Panc1 (cell line): ENCODE measurements around the gene FEN1. TPM values are rescaled to one million over a fixed set of nuclear protein-coding genes. Genes with fewer than 3 reads are reported as not detected.

ENCODE experiments used
- ATAC-seq: fragments of 200-7000 bp; cut with Tn5 transposase; 2 replicates; pipeline ENCODE4 v1.9.1; 2020; ENCODE audit warnings: mild to moderate bottlenecking, moderate library complexity
- BruUV-seq: library from RNA; stranded (reverse); fragments of 400-500 nt; replicated peaks from 2 replicates; lab custom pipeline; 2021; lab: Mats Ljungman, UMichigan
- CTCF ChIA-PET: fragments of 300-600 bp; sonication (Branson Sonifier 250); formaldehyde crosslinking; loops from one replicate; lab custom pipeline; 2022; ENCODE audit warnings: antibody characterized with exemption; lab: Charles Lee
- POLR2A ChIA-PET: fragments of 300-600 bp; sonication (Branson Sonifier 250); formaldehyde crosslinking; loops from one replicate; lab custom pipeline; 2022; ENCODE audit warnings: antibody characterized with exemption; lab: Charles Lee
- DNase-seq: peaks from one replicate; pipeline ENCODE4 v3.0.0-alpha.2; 2010; ENCODE audit warnings: low read depth, low spot score
- H3K27ac ChIP-seq: 2 replicates; pipeline ENCODE4 v1.5.1; 2011; ENCODE audit warnings: mild to moderate bottlenecking, low read length, inconsistent platforms
- H3K27me3 ChIP-seq: fragments of 200-500 bp; sonication (Bioruptor generic); 2 replicates; pipeline ENCODE4 v1.6.0; 2014; ENCODE audit warnings: low read length, inconsistent platforms; ENCODE audit not compliant: control insufficient read depth, insufficient read depth
- H3K36me3 ChIP-seq: fragments of 200-500 bp; sonication (Bioruptor generic); 2 replicates; pipeline ENCODE4 v1.5.1; 2014; ENCODE audit warnings: inconsistent platforms, mild to moderate bottlenecking, low read length, moderate library complexity; ENCODE audit not compliant: control insufficient read depth, insufficient read depth
- H3K4me1 ChIP-seq: 2 replicates; pipeline ENCODE4 v1.5.1; 2011; ENCODE audit warnings: inconsistent platforms, mild to moderate bottlenecking, low read length, moderate library complexity; ENCODE audit not compliant: control insufficient read depth, insufficient read depth
- H3K4me3 ChIP-seq, 2 experiments: 2 replicates each; pipeline ENCODE4 v1.5.1; 2011 to 2012; ENCODE audit warnings: low read depth in 2 of 2, low read length in 2 of 2, mild to moderate bottlenecking in 2 of 2, inconsistent platforms in 1 of 2, moderate library complexity in 1 of 2
- H3K9me3 ChIP-seq: fragments of 200-500 bp; sonication (Bioruptor generic); 2 replicates; pipeline ENCODE4 v1.5.1; 2014; ENCODE audit warnings: low read depth, mild to moderate bottlenecking, inconsistent platforms, low read length, moderate library complexity; ENCODE audit not compliant: control insufficient read depth, insufficient read depth
- CTCF ChIP-seq: fragments of 450-650 bp; IDR thresholded peaks from 2 replicates; pipeline ENCODE4 v1.5.1; 2017; ENCODE audit warnings: mild to moderate bottlenecking
- POLR2AphosphoS5 ChIP-seq: IDR thresholded peaks from 2 replicates; pipeline ENCODE4 v1.6.1; 2012; ENCODE audit warnings: mild to moderate bottlenecking, low read depth, low read length, moderate library complexity
- REST ChIP-seq, 2 experiments: IDR thresholded peaks; 2 replicates each; pipeline ENCODE4 v1.6.1; 2011 to 2012; ENCODE audit warnings: low read depth in 2 of 2, control low read depth in 1 of 2, low read length in 1 of 2, mild to moderate bottlenecking in 1 of 2, moderate library complexity in 1 of 2; ENCODE audit not compliant: insufficient read depth in 1 of 2
- SIN3A ChIP-seq: IDR thresholded peaks from 2 replicates; pipeline ENCODE4 v1.6.1; 2012; ENCODE audit warnings: low read depth, mild to moderate bottlenecking, low read length, moderate library complexity, borderline replicate concordance; ENCODE audit not compliant: insufficient read depth
- TCF7L2 ChIP-seq: IDR thresholded peaks from 2 replicates; pipeline ENCODE4 v1.6.1; 2011; ENCODE audit warnings: mild to moderate bottlenecking, low read depth, low read length, inconsistent platforms
- in situ Hi-C: cut with HindIII; loops from 2 replicates; pipeline ENCODE4 v1.10.0; 2016; ENCODE audit warnings: low sequenced_read_pairs, low pct_unique_long_range_greater_than_20kb
- intact Hi-C: fragments of 100-400 bp; cut with micrococcal nuclease; formaldehyde crosslinking; loops from one replicate; pipeline ENCODE4 v1.10.0; 2022; ENCODE audit not compliant: unreplicated experiment
- total RNA-seq: library from RNA; stranded (reverse); gene quantifications from one replicate; pipeline ENCODE4 v1.2.1, GENCODE V29; 2021; ENCODE audit not compliant: unreplicated experiment

The FEN1 gene
- total RNA-seq, 1 experiment from 2014 or later = 67.6 TPM

GRCh38 chr11:61778920-61779650 is 13.6 kb upstream of the FEN1 start:
- TF ChIP-seq REST (IDR thresholded peaks at IDR 0.05; ENCODE audit: insufficient read depth in 1 of 2, low read depth in 2 of 2, low read length in 1 of 2) = no peak
- H3K9me3 ChIP-seq = no peaks in the 10 kb centered on the region
- ChIA-PET CTCF (interaction anchor here (0.8 kb wide), 1 partner anchor 35 kb away, joined by 3 read pairs; no protein-coding TSS in a partner anchor), POLR2A (no interaction called here)
- H3K4me3 ChIP-seq = no peak overlapping the region
- ATAC-seq (no peak), DNase-seq (no peak)
- no peaks in the 10 kb centered on the region for H3K36me3 ChIP-seq
- no peaks in the 10 kb centered on the region for H3K27me3 ChIP-seq
- in situ Hi-C loops = no loop called here
- H3K27ac ChIP-seq = no peak overlapping the region
- intact Hi-C loops = no loop called here
- H3K4me1 ChIP-seq = no peaks in the 10 kb centered on the region
- BruUV-seq = no TSS peak

GRCh38 chr11:61779666-61780525 is 12.8 kb upstream of the FEN1 start:
- Histone ChIP-seq H3K36me3 (no peaks in the 10 kb centered on the region), H3K9me3 (no peaks in the 10 kb centered on the region), H3K4me3 (no peak overlapping the region), H3K4me1 (no peaks in the 10 kb centered on the region), H3K27ac (no peak overlapping the region), H3K27me3 (no peaks in the 10 kb centered on the region)
- no peak for ATAC-seq
- BruUV-seq = no TSS peak
- TF ChIP-seq SIN3A (no peak), REST (IDR thresholded peaks at IDR 0.05; ENCODE audit: insufficient read depth in 1 of 2, low read depth in 2 of 2, low read length in 1 of 2) (no peak), TCF7L2 (no peak), POLR2AphosphoS5 (no peak), CTCF (no peak)
- intact Hi-C loops = no loop called here
- ChIA-PET POLR2A (interaction anchor here (0.6 kb wide), 1 partner anchor 35 kb away, joined by 3 read pairs; no protein-coding TSS in a partner anchor), CTCF (no interaction called here)
- DNase-seq = no peak
- in situ Hi-C loops = no loop called here
